ENCODE data around the gene HASPIN.
"Not testable (repeated sequence)": the region's sequence is repeated elsewhere in the genome, so short reads cannot be mapped to it uniquely, and the experiment has no call there.

HASPIN gene

GRCh38 chr17:3719265-3719664 is 4.4 kb upstream of the HASPIN start:
- Histone ChIP-seq H3K27ac (ENCODE audit: low read length) (no peak overlapping the region), H3K4me1 (ENCODE audit: control insufficient read depth, insufficient read depth, low read length) (peaks cover 9% of the 10 kb centered on the region), H3K9me3 (ENCODE audit: control insufficient read depth in 2 of 2, low read length in 2 of 2) (no peaks in the 10 kb centered on the region), H3K4me3 (ENCODE audit: low read length in 2 of 2) (no peak overlapping the region), H3K27me3 (ENCODE audit: control insufficient read depth in 1 of 2, insufficient read depth in 2 of 2, low read length in 2 of 2) (no peaks in the 10 kb centered on the region), H3K36me3 (ENCODE audit: control insufficient read depth in 2 of 2, insufficient read depth in 2 of 2, low read length in 2 of 2) (peaks cover 35% of the 10 kb centered on the region in 2 donors), H3K9ac (ENCODE audit: low read length in 2 of 2) (no peak overlapping the region)

GRCh38 chr17:3722716-3723115 is 987 bp upstream of the HASPIN start:
- Histone ChIP-seq H3K36me3 (ENCODE audit: control insufficient read depth in 2 of 2, insufficient read depth in 2 of 2, low read length in 2 of 2) (peaks cover 10 to 12% of the 10 kb centered on the region in 2 donors), H3K9ac (ENCODE audit: low read length in 2 of 2) (peak overlapping the region; percentile 95 to 98), H3K27me3 (ENCODE audit: control insufficient read depth in 1 of 2, insufficient read depth in 2 of 2, low read length in 2 of 2) (no peaks in the 10 kb centered on the region), H3K4me3 (ENCODE audit: low read length in 2 of 2) (peak overlapping the region; percentile 97 to 98), H3K9me3 (ENCODE audit: control insufficient read depth in 2 of 2, low read length in 2 of 2) (no peaks in the 10 kb centered on the region), H3K4me1 (ENCODE audit: control insufficient read depth, insufficient read depth, low read length) (peaks cover 14% of the 10 kb centered on the region), H3K27ac (ENCODE audit: low read length) (peak overlapping the region; percentile 82)

- H3K9me3 ChIP-seq (ENCODE audit: control insufficient read depth in 2 of 2, low read length in 2 of 2): no peaks in the 10 kb centered on the region
- peak overlapping the region; percentile 95 to 98 for H3K9ac ChIP-seq (ENCODE audit: low read length in 2 of 2)
- no peaks in the 10 kb centered on the region for H3K27me3 ChIP-seq (ENCODE audit: control insufficient read depth in 1 of 2, insufficient read depth in 2 of 2, low read length in 2 of 2)
- peaks cover 14% of the 10 kb centered on the region for H3K4me1 ChIP-seq (ENCODE audit: control insufficient read depth, insufficient read depth, low read length)
- H3K36me3 ChIP-seq (ENCODE audit: control insufficient read depth in 2 of 2, insufficient read depth in 2 of 2, low read length in 2 of 2): peaks cover 5 to 8% of the 10 kb centered on the region in 2 donors
- H3K27ac ChIP-seq (ENCODE audit: low read length): peak overlapping the region; percentile 82
- H3K4me3 ChIP-seq (ENCODE audit: low read length in 2 of 2): peak overlapping the region; percentile 97 to 98
Observed at GRCh38 chr17:3723188-3723555, 531 bp upstream of the HASPIN start.

- Histone ChIP-seq H3K9ac (ENCODE audit: low read length in 2 of 2) (no peak overlapping the region), H3K27ac (ENCODE audit: low read length) (no peak overlapping the region), H3K4me3 (ENCODE audit: low read length in 2 of 2) (peak overlapping the region; percentile 97 to 98), H3K9me3 (ENCODE audit: control insufficient read depth in 2 of 2, low read length in 2 of 2) (no peaks in the 10 kb centered on the region), H3K4me1 (ENCODE audit: control insufficient read depth, insufficient read depth, low read length) (peaks cover 14% of the 10 kb centered on the region), H3K36me3 (ENCODE audit: control insufficient read depth in 2 of 2, insufficient read depth in 2 of 2, low read length in 2 of 2) (peaks cover 0 to 4% of the 10 kb centered on the region in 2 donors), H3K27me3 (ENCODE audit: control insufficient read depth in 1 of 2, insufficient read depth in 2 of 2, low read length in 2 of 2) (peaks cover 0 to 3% of the 10 kb centered on the region in 2 donors)
Observed at GRCh38 chr17:3724378-3725077, 825 bp downstream of the HASPIN start.

- no peak overlapping the region for H3K9ac ChIP-seq (ENCODE audit: low read length in 2 of 2)
- no peak overlapping the region for H3K27ac ChIP-seq (ENCODE audit: low read length)
- H3K9me3 ChIP-seq (ENCODE audit: control insufficient read depth in 2 of 2, low read length in 2 of 2): no peaks in the 10 kb centered on the region
- peaks cover 0 to 5% of the 10 kb centered on the region in 2 donors for H3K27me3 ChIP-seq (ENCODE audit: control insufficient read depth in 1 of 2, insufficient read depth in 2 of 2, low read length in 2 of 2)
- H3K4me1 ChIP-seq (ENCODE audit: control insufficient read depth, insufficient read depth, low read length): peaks cover 14% of the 10 kb centered on the region
- no peaks in the 10 kb centered on the region for H3K36me3 ChIP-seq (ENCODE audit: control insufficient read depth in 2 of 2, insufficient read depth in 2 of 2, low read length in 2 of 2)
- no peak overlapping the region for H3K4me3 ChIP-seq (ENCODE audit: low read length in 2 of 2)
Observed at GRCh38 chr17:3727041-3727440, 3.3 kb downstream of the HASPIN start.

- H3K9ac ChIP-seq (ENCODE audit: low read length in 2 of 2); H3K9me3 ChIP-seq (ENCODE audit: control insufficient read depth in 2 of 2, low read length in 2 of 2); H3K27me3 ChIP-seq (ENCODE audit: control insufficient read depth in 1 of 2, insufficient read depth in 2 of 2, low read length in 2 of 2); H3K27ac ChIP-seq (ENCODE audit: low read length); H3K4me3 ChIP-seq (ENCODE audit: low read length in 2 of 2); H3K36me3 ChIP-seq (ENCODE audit: control insufficient read depth in 2 of 2, insufficient read depth in 2 of 2, low read length in 2 of 2): not testable (repeated sequence)
- H3K4me1 ChIP-seq (ENCODE audit: control insufficient read depth, insufficient read depth, low read length): peaks cover 11% of the 10 kb centered on the region
Observed at GRCh38 chr17:3728099-3728498, 4.4 kb downstream of the HASPIN start.

GRCh38 chr17:3729881-3730280 is 6.2 kb downstream of the HASPIN start:
- Histone ChIP-seq H3K4me1 (ENCODE audit: control insufficient read depth, insufficient read depth, low read length) (peaks cover 2% of the 10 kb centered on the region), H3K9ac (ENCODE audit: low read length in 2 of 2) (no peak overlapping the region), H3K4me3 (ENCODE audit: low read length in 2 of 2) (no peak overlapping the region), H3K9me3 (ENCODE audit: control insufficient read depth in 2 of 2, low read length in 2 of 2) (no peaks in the 10 kb centered on the region), H3K27ac (ENCODE audit: low read length) (no peak overlapping the region), H3K36me3 (ENCODE audit: control insufficient read depth in 2 of 2, insufficient read depth in 2 of 2, low read length in 2 of 2) (no peaks in the 10 kb centered on the region), H3K27me3 (ENCODE audit: control insufficient read depth in 1 of 2, insufficient read depth in 2 of 2, low read length in 2 of 2) (peaks cover 0 to 5% of the 10 kb centered on the region in 2 donors)

- Histone ChIP-seq H3K4me1 (ENCODE audit: control insufficient read depth, insufficient read depth, low read length) (peaks cover 2% of the 10 kb centered on the region), H3K9ac (ENCODE audit: low read length in 2 of 2) (no peak overlapping the region), H3K27ac (ENCODE audit: low read length) (no peak overlapping the region), H3K4me3 (ENCODE audit: low read length in 2 of 2) (no peak overlapping the region), H3K27me3 (ENCODE audit: control insufficient read depth in 1 of 2, insufficient read depth in 2 of 2, low read length in 2 of 2) (peaks cover 0 to 5% of the 10 kb centered on the region in 2 donors), H3K36me3 (ENCODE audit: control insufficient read depth in 2 of 2, insufficient read depth in 2 of 2, low read length in 2 of 2) (no peaks in the 10 kb centered on the region), H3K9me3 (ENCODE audit: control insufficient read depth in 2 of 2, low read length in 2 of 2) (no peaks in the 10 kb centered on the region)
Observed at GRCh38 chr17:3730881-3731429, 7.3 kb downstream of the HASPIN start.

GRCh38 chr17:3732210-3732621 is 8.5 kb downstream of the HASPIN start:
- Histone ChIP-seq H3K4me1 (ENCODE audit: control insufficient read depth, insufficient read depth, low read length) (peaks cover 3% of the 10 kb centered on the region), H3K4me3 (ENCODE audit: low read length in 2 of 2) (no peak overlapping the region), H3K36me3 (ENCODE audit: control insufficient read depth in 2 of 2, insufficient read depth in 2 of 2, low read length in 2 of 2) (no peaks in the 10 kb centered on the region), H3K9me3 (ENCODE audit: control insufficient read depth in 2 of 2, low read length in 2 of 2) (no peaks in the 10 kb centered on the region), H3K27me3 (ENCODE audit: control insufficient read depth in 1 of 2, insufficient read depth in 2 of 2, low read length in 2 of 2) (peaks cover 0 to 5% of the 10 kb centered on the region in 2 donors), H3K9ac (ENCODE audit: low read length in 2 of 2) (no peak overlapping the region), H3K27ac (ENCODE audit: low read length) (no peak overlapping the region)

GRCh38 chr17:3734911-3735276 is 11.2 kb downstream of the HASPIN start:
- peaks cover 17% of the 10 kb centered on the region for H3K4me1 ChIP-seq (ENCODE audit: control insufficient read depth, insufficient read depth, low read length)
- not testable (repeated sequence) for H3K4me3 ChIP-seq (ENCODE audit: low read length in 2 of 2); H3K27me3 ChIP-seq (ENCODE audit: control insufficient read depth in 1 of 2, insufficient read depth in 2 of 2, low read length in 2 of 2); H3K27ac ChIP-seq (ENCODE audit: low read length); H3K36me3 ChIP-seq (ENCODE audit: control insufficient read depth in 2 of 2, insufficient read depth in 2 of 2, low read length in 2 of 2); H3K9ac ChIP-seq (ENCODE audit: low read length in 2 of 2); H3K9me3 ChIP-seq (ENCODE audit: control insufficient read depth in 2 of 2, low read length in 2 of 2)

GRCh38 chr17:3735515-3735914 is 11.8 kb downstream of the HASPIN start:
- no peak overlapping the region for H3K27ac ChIP-seq (ENCODE audit: low read length)
- H3K36me3 ChIP-seq (ENCODE audit: control insufficient read depth in 2 of 2, insufficient read depth in 2 of 2, low read length in 2 of 2): no peaks in the 10 kb centered on the region
- no peaks in the 10 kb centered on the region for H3K9me3 ChIP-seq (ENCODE audit: control insufficient read depth in 2 of 2, low read length in 2 of 2)
- no peak overlapping the region for H3K4me3 ChIP-seq (ENCODE audit: low read length in 2 of 2)
- H3K4me1 ChIP-seq (ENCODE audit: control insufficient read depth, insufficient read depth, low read length): peaks cover 17% of the 10 kb centered on the region
- H3K27me3 ChIP-seq (ENCODE audit: control insufficient read depth in 1 of 2, insufficient read depth in 2 of 2, low read length in 2 of 2): peaks cover 0 to 3% of the 10 kb centered on the region in 2 donors
- H3K9ac ChIP-seq (ENCODE audit: low read length in 2 of 2): no peak overlapping the region

Measured in stomach smooth muscle (tissue), 2 donors.